OCI-LY1 (cell line): ENCODE results near the gene HTR5A.

Experiments used
- H2AFZ ChIP-seq: fragments of 200-600 bp; sonication (generic), shearing (Covaris generic); 2 replicates; pipeline ENCODE4 v1.6.0; 2014; ENCODE audit warnings: antibody characterized with exemption, mild to moderate bottlenecking, low read length
- H3F3A ChIP-seq: fragments of 200-600 bp; sonication (generic), shearing (Covaris generic); 2 replicates; pipeline ENCODE4 v1.6.0; 2014; ENCODE audit warnings: mild to moderate bottlenecking, antibody characterized with exemption, low read length, moderate library complexity; ENCODE audit not compliant: insufficient read depth
- H3K27ac ChIP-seq: fragments of 200-600 bp; sonication (generic); 2 replicates; pipeline ENCODE4 v1.5.1; 2014; ENCODE audit warnings: low read length, mixed run types, mild to moderate bottlenecking, low read depth; ENCODE audit not compliant: poor library complexity, severe bottlenecking
- H3K27me3 ChIP-seq: fragments of 200-600 bp; sonication (generic); 2 replicates; pipeline ENCODE4 v1.6.0; 2014; ENCODE audit warnings: antibody characterized with exemption, mild to moderate bottlenecking, low read length, moderate library complexity; ENCODE audit not compliant: insufficient read depth
- H3K36me3 ChIP-seq: fragments of 200-600 bp; sonication (generic); 2 replicates; pipeline ENCODE4 v1.6.1; 2014; ENCODE audit warnings: mild to moderate bottlenecking, antibody characterized with exemption, low read length, moderate library complexity, mixed read lengths; ENCODE audit not compliant: insufficient read depth
- H3K4me1 ChIP-seq: fragments of 200-600 bp; sonication (generic); 2 replicates; pipeline ENCODE4 v1.5.1; 2014; ENCODE audit warnings: mild to moderate bottlenecking, low read length, moderate library complexity; ENCODE audit not compliant: insufficient read depth, severe bottlenecking
- H3K4me2 ChIP-seq: fragments of 200-600 bp; sonication (generic), shearing (Covaris generic); 2 replicates; pipeline ENCODE4 v1.6.1; 2014; ENCODE audit warnings: low read length
- H3K4me3 ChIP-seq: fragments of 200-600 bp; sonication (generic); 2 replicates; pipeline ENCODE4 v1.5.1; 2014; ENCODE audit warnings: low read length, low read depth, mild to moderate bottlenecking, mixed read lengths; ENCODE audit not compliant: poor library complexity, severe bottlenecking
- H3K79me2 ChIP-seq: fragments of 200-600 bp; shearing (Covaris generic); 2 replicates; pipeline ENCODE4 v1.6.1; 2016; ENCODE audit warnings: mixed run types, low read length, mixed read lengths; ENCODE audit not compliant: insufficient read depth
- H3K9ac ChIP-seq: fragments of 200-600 bp; sonication (generic), shearing (Covaris generic); 2 replicates; pipeline ENCODE4 v1.6.1; 2014; ENCODE audit warnings: mild to moderate bottlenecking, low read length, mixed read lengths
- H3K9me2 ChIP-seq: fragments of 200-600 bp; sonication (generic), shearing (Covaris generic); 2 replicates; pipeline ENCODE4 v1.6.1; 2014; ENCODE audit warnings: low read depth, mild to moderate bottlenecking, low read length, mixed read lengths
- H3K9me3 ChIP-seq: fragments of 200-600 bp; shearing (Covaris generic); 2 replicates; pipeline ENCODE4 v1.6.1; 2014; ENCODE audit warnings: low read length, mixed read lengths
- H4K20me1 ChIP-seq: fragments of 200-600 bp; sonication (generic), shearing (Covaris generic); 2 replicates; pipeline ENCODE4 v1.6.0; 2016; ENCODE audit warnings: mild to moderate bottlenecking, low read length; ENCODE audit not compliant: insufficient read depth
- CTCF ChIP-seq: fragments of 200-600 bp; sonication (generic), shearing (Covaris generic); IDR thresholded peaks from 2 replicates; pipeline ENCODE4 v1.5.1; 2017; ENCODE audit warnings: mild to moderate bottlenecking, antibody characterized with exemption, low read length, moderate library complexity, mixed read lengths
- EZH2 ChIP-seq: fragments of 200-600 bp; sonication (generic), shearing (Covaris generic); IDR thresholded peaks from 2 replicates; pipeline ENCODE4 v1.8.0; 2017; ENCODE audit warnings: borderline replicate concordance, mixed run types, mild to moderate bottlenecking, antibody characterized with exemption, low read length, moderate library complexity, mixed read lengths

HTR5A gene

DNA sequence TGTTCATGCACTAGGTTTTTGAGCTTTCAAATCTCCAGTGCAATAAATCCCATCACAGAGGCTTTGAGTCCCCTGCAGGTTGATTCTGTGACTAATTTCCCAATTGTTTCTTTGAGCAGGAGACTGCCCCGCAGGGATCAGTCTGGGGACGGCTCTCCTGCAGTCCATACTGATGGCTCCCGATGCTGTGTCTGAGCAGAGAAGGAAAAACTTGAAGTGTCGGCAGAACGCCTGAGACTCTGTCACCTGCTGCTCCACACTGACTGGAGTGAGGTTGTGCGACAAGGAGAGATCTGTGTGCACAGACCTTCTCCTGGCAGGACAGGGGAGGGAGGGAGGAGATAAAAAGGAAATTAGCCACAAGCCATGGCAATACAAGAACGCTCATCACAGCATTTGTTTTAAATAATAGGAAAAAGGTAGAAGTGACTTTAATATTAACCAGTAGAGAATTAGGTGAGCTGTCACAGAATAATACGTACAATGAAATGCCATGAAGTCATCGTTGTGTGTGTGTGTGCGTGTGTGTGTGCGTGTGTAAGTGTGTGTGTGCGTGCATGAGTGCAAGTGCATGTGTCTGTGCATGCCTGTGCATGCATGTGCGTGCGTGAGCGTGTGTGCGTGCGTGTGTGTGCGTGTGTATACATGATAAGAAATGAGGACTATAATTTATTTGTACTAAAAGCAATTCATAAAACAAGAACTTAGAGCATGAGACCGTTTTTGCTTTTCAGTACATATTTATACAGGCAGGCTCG lies 38.2 kb downstream of the HTR5A start:
- Histone ChIP-seq H4K20me1 (no peaks in the 10 kb centered on the region), H3K9me2 (no peaks in the 10 kb centered on the region), H3K27me3 (peaks cover 16% of the 10 kb centered on the region; the same call in 1 of the 2 replicates), H3K4me1 (no peaks in the 10 kb centered on the region), H3K27ac (no peak overlapping the region), H3K4me3 (no peak overlapping the region), H3F3A (no peaks in the 10 kb centered on the region), H3K79me2 (no peaks in the 10 kb centered on the region), H3K9ac (no peak overlapping the region), H2AFZ (no peak overlapping the region), H3K4me2 (no peak overlapping the region), H3K9me3 (no peaks in the 10 kb centered on the region), H3K36me3 (no peaks in the 10 kb centered on the region)
- no peak for TF ChIP-seq CTCF
- TF ChIP-seq EZH2, result no peak

- H3K4me2 ChIP-seq, result no peak overlapping the region
- peaks cover 18% of the 10 kb centered on the region; the same call in 1 of the 2 replicates for H3K27me3 ChIP-seq
- no peaks in the 10 kb centered on the region for H3K9me2 ChIP-seq
- H4K20me1 ChIP-seq, result no peaks in the 10 kb centered on the region
- H3F3A ChIP-seq, result no peaks in the 10 kb centered on the region
- H3K27ac ChIP-seq, result no peak overlapping the region
- H3K4me3 ChIP-seq, result no peak overlapping the region
- no peak for TF ChIP-seq EZH2
- no peak for TF ChIP-seq CTCF
- no peaks in the 10 kb centered on the region for H3K9me3 ChIP-seq
- no peak overlapping the region for H2AFZ ChIP-seq
- H3K36me3 ChIP-seq, result no peaks in the 10 kb centered on the region
- H3K9ac ChIP-seq, result no peak overlapping the region
- no peaks in the 10 kb centered on the region for H3K4me1 ChIP-seq
- no peaks in the 10 kb centered on the region for H3K79me2 ChIP-seq
These were observed 39.0 kb downstream of the HTR5A start for GRCh38 chr7:155109121-155109520.

DNA sequence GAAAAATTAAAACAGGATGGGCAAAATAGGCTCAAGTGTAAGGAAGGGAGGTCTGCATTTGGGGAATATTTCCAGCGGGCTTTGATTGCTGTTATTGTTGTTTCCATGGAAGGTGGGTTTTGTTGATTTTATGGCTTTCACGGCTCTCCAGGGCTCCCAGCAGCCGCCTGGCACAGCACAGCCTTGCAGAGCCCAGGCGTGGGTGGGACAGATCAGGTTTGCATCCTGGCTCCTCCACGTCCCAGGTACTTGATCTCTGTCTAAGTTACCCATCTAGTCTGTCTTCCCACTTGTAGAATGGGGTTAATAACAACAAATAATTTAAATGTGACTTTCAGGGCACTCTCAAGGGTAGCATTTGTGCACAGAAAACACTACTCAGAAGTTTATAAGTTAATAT lies 45.2 kb downstream of the HTR5A start:
- no peaks in the 10 kb centered on the region for H3K79me2 ChIP-seq
- no peaks in the 10 kb centered on the region for H3K4me1 ChIP-seq
- peaks cover 6% of the 10 kb centered on the region; the same call in 1 of the 2 replicates for H3K27me3 ChIP-seq

More for the DNA sequence above, 45.2 kb downstream of the HTR5A start:
- no peaks in the 10 kb centered on the region for H4K20me1 ChIP-seq
- no peak overlapping the region for H3K27ac ChIP-seq
- TF ChIP-seq EZH2 (no peak), CTCF (no peak)
- no peaks in the 10 kb centered on the region for H3K36me3 ChIP-seq
- no peaks in the 10 kb centered on the region for H3K9me2 ChIP-seq
- no peak overlapping the region for H3K4me2 ChIP-seq
- H2AFZ ChIP-seq, result no peak overlapping the region
- H3K4me3 ChIP-seq, result no peak overlapping the region
- 0 out of 2 replicates have a peak, but pooled peaks cover 3% of the 10 kb centered on the region for H3K9me3 ChIP-seq
- no peak overlapping the region for H3K9ac ChIP-seq
- H3F3A ChIP-seq, result no peaks in the 10 kb centered on the region
